T follicular helper cell (primary cell): ENCODE data around the gene CPM.
"Not testable (repeated sequence)": the region's sequence is repeated elsewhere in the genome, so short reads cannot be mapped to it uniquely, and the experiment has no call there.

ENCODE experiments used
- DNase-seq: peaks from one replicate; pipeline ENCODE4 v3.0.0-alpha.2; 2020; ENCODE audit warnings: low read depth

Gene CPM

DNA sequence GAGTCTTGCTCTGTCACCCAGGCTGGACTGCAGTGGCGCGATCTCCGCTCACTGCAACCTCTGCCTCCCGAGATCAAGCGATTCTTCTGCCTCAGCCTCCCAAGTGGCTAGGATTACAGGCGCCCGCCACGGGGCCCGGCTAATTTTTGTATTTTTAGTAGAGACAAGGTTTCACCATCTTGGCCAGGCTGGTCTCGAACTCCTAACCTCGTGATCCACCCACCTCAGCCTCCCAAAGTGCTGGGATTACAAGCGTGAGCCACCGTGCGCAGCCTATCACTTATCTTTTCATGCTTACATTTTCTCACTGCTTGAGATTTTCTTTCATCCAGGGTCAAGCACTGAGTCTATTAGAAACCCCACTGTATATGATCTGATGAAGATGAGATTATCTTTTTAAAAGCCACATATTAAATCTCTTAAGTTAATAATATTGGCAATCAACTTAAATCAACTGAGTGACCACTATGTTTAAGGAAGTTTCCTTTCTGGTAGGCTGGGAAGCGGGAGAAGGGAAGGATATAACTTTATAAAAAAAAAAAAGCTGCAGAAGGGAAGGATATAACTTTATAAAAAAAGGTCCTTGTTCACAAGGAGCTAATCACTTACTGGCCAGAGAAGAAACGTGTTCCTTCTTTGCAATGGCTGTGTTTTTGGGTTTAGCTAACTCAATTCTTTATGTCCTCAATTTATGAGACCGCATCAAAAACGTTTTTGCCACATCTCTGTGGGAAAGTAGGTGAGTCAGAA, 126.3 kb downstream of the CPM start:
- DNase-seq, result no peak

DNA sequence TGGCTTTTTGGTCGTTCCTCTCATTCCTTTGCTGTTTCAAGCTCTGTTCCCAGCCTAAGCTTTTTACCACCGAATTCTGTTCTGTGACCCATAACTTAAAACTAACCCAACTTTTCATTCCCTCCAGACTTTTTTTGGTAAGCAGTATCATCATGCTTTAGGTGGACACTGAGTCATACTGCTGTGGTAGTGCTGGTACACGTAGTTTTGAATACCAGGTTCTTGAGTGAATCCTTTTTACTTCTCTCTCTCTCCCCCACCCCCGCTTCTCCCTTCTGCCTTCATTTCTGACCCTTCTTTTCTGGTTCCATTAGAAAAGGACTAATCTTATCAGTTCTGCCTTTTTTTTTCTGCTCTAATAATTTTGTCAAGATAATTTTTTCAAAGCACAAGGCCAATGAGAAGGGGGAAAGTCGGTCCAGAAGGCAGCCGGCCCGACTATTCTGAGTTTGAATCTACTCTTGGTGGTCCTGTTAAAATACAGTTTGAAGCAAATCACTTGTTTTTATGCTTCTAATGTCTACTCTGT, 127.3 kb downstream of the CPM start:
- no peak for DNase-seq

- DNase-seq, result no peak
Observed at GRCh38 chr12:68804657-68805591, 128.0 kb downstream of the CPM start.

DNA sequence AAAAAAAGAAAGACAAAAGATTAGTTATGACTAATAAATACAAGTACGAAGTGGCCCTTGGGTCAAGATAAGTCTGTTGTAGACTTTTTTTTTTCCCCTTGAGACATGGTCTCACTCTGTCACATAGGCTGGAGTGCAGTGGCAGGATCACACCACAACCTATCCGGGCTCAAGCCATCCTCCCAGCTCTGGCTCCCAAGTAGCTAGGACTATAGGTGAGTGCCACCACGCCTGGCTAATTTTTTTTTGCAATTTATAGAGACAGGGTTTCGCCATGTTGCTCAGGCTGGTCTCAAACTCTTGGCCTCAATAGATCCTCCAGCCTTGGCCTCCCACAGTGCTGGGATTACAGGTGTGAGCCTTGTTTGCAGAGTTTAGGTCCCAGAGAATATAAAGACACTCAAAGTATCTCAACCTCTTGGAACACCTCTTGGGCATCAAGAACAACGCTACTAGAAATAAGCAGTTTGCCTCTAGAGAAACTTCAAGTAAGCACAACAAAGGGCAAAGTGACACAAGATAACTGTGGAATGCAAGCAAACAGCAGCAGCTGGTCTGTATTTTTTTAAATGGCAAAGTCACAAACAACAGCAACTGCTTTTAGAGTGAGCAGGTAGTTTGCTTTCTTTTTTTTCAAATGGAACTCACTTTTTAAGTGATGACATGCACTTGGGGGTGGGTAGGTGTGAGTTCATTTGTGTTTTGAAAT, 128.9 kb downstream of the CPM start:
- no peak for DNase-seq

DNA sequence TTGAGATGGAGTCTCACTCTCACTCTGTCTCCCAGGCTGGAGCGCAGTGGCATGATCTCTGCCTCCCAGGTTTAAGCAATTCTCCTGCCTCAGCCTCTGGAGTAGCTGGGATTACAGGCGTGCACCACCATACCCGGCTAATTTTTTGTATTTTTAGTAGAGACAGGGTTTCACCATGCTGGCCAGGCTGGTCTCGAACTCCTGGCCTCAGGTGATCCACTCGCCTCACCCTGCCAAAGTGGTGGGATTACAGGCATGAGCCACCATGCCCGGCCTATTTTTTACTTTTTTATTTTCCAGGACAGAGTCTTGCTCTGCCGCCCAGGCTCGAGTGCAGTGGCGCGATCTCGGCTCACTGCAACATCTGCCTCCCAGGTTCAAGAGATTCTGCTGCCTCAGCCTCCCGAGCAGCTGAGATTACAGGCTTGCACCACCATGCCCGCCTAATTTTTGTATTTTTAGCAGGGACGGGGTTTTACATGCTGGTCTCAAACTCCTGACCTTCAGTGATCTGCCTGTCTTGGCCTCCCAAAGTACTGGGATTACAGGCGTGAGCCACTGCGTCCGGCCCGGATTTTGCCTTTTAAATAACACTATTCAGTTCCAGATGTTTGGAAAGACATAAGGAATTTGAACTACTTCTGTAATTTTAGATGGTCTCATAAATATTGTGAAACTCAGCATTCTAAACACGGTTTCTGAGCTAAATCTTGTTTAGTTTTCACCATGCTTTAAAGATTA, 129.9 kb downstream of the CPM start:
- DNase-seq, result not testable (repeated sequence)

DNA sequence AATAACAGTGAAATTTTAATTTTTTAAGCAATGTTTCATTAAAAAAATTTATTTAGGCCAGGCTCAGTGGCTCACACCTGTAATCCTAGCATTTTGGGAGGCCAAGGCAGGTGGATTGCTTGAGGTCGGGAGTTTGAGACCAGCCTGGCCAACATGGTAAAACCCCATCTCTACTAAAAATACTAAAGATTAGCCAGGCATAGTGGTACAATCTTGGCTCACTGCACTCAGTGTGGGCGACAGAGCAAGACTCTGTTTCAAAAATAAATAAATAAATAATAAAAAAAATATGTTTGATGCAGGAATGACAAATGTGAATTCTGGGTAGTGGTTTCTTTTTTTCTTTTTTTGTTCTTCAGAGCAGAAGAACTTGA, 130.6 kb downstream of the CPM start:
- not testable (repeated sequence) for DNase-seq
